Natural killer cell (primary cell): ENCODE data around the gene TBCA. TPM values are rescaled to one million over a fixed set of nuclear protein-coding genes. Genes with fewer than 3 reads are reported as not detected.
A peak's percentile ranks its signal among the peaks of the same experiment; 100 is the strongest.

Source experiments
- ATAC-seq, 3 donors: fragments of 150-1000 bp in 2 of 3; fragments of 200-7000 bp in 1 of 3; cut with Tn5 transposase; 1 replicate in 1 of 3; 2 replicates in 2 of 3; pipeline ENCODE4 v1.10.0; 2021; ENCODE audit warnings: mild to moderate bottlenecking in 2 of 3, moderate library complexity in 2 of 3
- DNase-seq, 2 donors: peaks; one replicate each; pipeline versions ENCODE4 v3.0.0 to v3.0.0-alpha.2; 2013 to 2021; ENCODE audit warnings: mixed read lengths in 1 of 2
- H3K27ac ChIP-seq: one replicate; pipeline ENCODE4 v1.5.1; 2013; ENCODE audit warnings: mild to moderate bottlenecking, low read length
- H3K27me3 ChIP-seq: one replicate; pipeline ENCODE4 v1.6.1; 2013; ENCODE audit warnings: low read length; ENCODE audit not compliant: control insufficient read depth, insufficient read depth
- H3K36me3 ChIP-seq: one replicate; pipeline ENCODE4 v1.6.1; 2013; ENCODE audit warnings: low read length; ENCODE audit not compliant: control insufficient read depth, insufficient read depth
- H3K4me1 ChIP-seq: one replicate; pipeline ENCODE4 v1.6.1; 2013; ENCODE audit warnings: low read length; ENCODE audit not compliant: control insufficient read depth, insufficient read depth
- H3K4me3 ChIP-seq: one replicate; pipeline ENCODE4 v1.5.1; 2013; ENCODE audit warnings: low read length
- H3K9me3 ChIP-seq: one replicate; pipeline ENCODE4 v1.6.1; 2013; ENCODE audit warnings: low read length; ENCODE audit not compliant: control insufficient read depth, insufficient read depth
- H3K27ac Mint-ChIP-seq, 2 donors: one replicate each; pipeline ENCODE4 v1.8.0; 2022; ENCODE audit warnings: mild to moderate bottlenecking in 2 of 2, mixed read lengths in 2 of 2, moderate library complexity in 1 of 2
- H3K27me3 Mint-ChIP-seq, 2 donors: one replicate each; pipeline ENCODE4 v1.8.0; 2022; ENCODE audit warnings: low read depth in 2 of 2, mixed read lengths in 2 of 2
- H3K36me3 Mint-ChIP-seq: one replicate; pipeline ENCODE4 v1.8.0; 2022; ENCODE audit warnings: mixed read lengths
- H3K4me1 Mint-ChIP-seq, 2 donors: one replicate each; pipeline ENCODE4 v1.8.0; 2022; ENCODE audit warnings: mixed read lengths in 2 of 2
- H3K4me3 Mint-ChIP-seq: one replicate; pipeline ENCODE4 v1.8.0; 2022; ENCODE audit warnings: mild to moderate bottlenecking, moderate library complexity, mixed read lengths
- H3K9me3 Mint-ChIP-seq, 2 donors: one replicate each; pipeline ENCODE4 v1.8.0; 2022; ENCODE audit warnings: mixed read lengths in 2 of 2
- CTCF ChIP-seq: fragments of 200-600 bp; IDR thresholded peaks from one replicate; pipeline ENCODE4 v1.8.0; 2022; ENCODE audit warnings: antibody characterized with exemption
- WGBS: methylation state at CpG from one replicate; pipeline ENCODE4 v1.1.7; 2013; ENCODE audit warnings: missing lambda C conversion rate; ENCODE audit not compliant: insufficient coverage; 5-methylcytosine and 5-hydroxymethylcytosine counted together
- intact Hi-C: fragments of 100-400 bp; cut with micrococcal nuclease; formaldehyde crosslinking; loops from one replicate; pipeline ENCODE4 v1.14.2; 2022
- total RNA-seq, 4 donors: library from RNA; stranded (reverse); fragments of 120-200 nt in 1 of 4; gene quantifications; one replicate each; pipeline versions ENCODE4 v1.2.3 to v1.2.4, GENCODE V29; 2013 to 2022

The TBCA gene
- total RNA-seq, 3 donors from 2014 or later (not counting 1 experiment from before 2014, with no cell fraction given): 65.0 to 72.3 (median 70.7) TPM

DNA sequence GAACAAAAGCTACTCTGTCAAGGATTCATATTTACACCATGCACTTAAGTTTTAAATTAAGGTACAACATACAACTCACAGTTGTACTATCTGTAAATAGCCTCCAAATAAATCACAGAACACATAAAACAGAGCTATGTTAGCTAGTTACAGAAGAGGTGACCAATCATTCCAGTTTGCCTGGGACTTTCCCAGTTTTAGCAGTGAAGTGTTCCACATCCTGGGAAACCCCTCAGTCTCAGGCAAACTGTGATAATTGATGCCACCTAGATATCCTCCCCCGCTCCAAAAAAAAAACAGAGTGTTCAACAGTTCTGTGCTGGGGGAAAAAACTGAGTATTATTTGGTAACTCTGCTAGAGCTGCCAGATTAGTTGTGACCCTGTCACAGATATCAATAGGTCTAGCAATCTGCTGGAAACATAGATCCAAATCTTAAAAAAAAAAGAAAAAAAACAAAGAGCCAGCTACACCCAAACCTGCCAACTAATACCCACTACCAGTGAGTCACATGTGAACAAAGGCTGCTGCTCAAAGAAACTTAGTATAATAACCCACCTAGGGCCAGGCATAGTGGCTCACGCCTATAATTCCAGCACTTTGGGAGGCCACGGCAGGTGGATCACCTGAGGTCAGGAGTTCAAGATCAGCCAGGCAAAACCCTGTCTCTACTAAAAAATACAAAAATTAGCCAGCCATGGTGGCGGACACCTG is 5.7 kb downstream of the TBCA start:
- intact Hi-C loops: loop anchor here (10.0 kb wide), 1 partner anchor 276 kb away; the partner anchor contains the start of gene WDR41
- Mint-ChIP-seq H3K4me1 (peaks cover 51 to 65% of the 10 kb centered on the region in 2 donors), H3K9me3 (no peaks in the 10 kb centered on the region), H3K27ac (no peak overlapping the region), H3K36me3 (no peaks in the 10 kb centered on the region), H3K4me3 (no peak overlapping the region), H3K27me3 (no peaks in the 10 kb centered on the region)
- DNase-seq (peak in 1 of 2 donors; percentile 40), ATAC-seq (peak in 1 of 3 donors; percentile 26)
- Histone ChIP-seq H3K9me3 (no peaks in the 10 kb centered on the region), H3K27ac (no peak overlapping the region), H3K27me3 (no peaks in the 10 kb centered on the region), H3K4me3 (no peak overlapping the region), H3K36me3 (peaks cover 11% of the 10 kb centered on the region), H3K4me1 (peaks cover 10% of the 10 kb centered on the region)
- TF ChIP-seq CTCF: no peak
- WGBS: 96% methylated on average over 4 of the region's 4 CpGs

- peaks cover 44 to 52% of the 10 kb centered on the region in 2 donors for H3K4me1 Mint-ChIP-seq
- H3K4me1 ChIP-seq: no peaks in the 10 kb centered on the region
Observed at GRCh38 chr5:77768978-77769377, 7.2 kb downstream of the TBCA start.

DNA sequence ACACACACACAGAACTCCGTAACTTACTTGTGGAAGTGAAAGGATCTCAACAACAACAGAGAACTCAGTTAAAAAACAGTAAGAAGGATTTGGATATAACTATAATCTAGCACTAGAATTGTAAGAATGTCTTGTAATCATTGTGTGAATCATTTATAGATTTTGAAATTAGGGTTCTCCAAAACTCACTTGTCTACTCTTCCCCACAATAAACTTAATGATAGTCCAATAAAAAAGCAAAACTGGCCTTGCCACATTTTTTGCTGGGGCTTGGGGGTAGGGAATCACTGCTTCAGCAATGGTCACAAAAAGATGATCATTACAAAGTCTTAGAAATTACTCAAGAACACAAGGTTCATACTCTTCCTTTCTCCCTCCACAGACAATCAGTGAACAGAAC is 8.8 kb downstream of the TBCA start:
- WGBS: 100% methylated on average over 1 of the region's 1 CpG
- H3K27ac ChIP-seq: no peak overlapping the region
- Mint-ChIP-seq H3K36me3 (no peaks in the 10 kb centered on the region), H3K9me3 (no peaks in the 10 kb centered on the region), H3K4me3 (no peak overlapping the region), H3K27me3 (no peaks in the 10 kb centered on the region), H3K4me1 (peaks cover 39 to 40% of the 10 kb centered on the region in 2 donors), H3K27ac (peak overlapping the region in 1 of 2 donors; percentile 13)
- no peak for ATAC-seq
- no peaks in the 10 kb centered on the region for H3K27me3 ChIP-seq
- TF ChIP-seq CTCF: no peak
- peaks cover 7% of the 10 kb centered on the region for H3K36me3 ChIP-seq
- no peaks in the 10 kb centered on the region for H3K9me3 ChIP-seq
- H3K4me3 ChIP-seq: no peak overlapping the region
- no peaks in the 10 kb centered on the region for H3K4me1 ChIP-seq
- intact Hi-C loops: no loop called here
- no peak for DNase-seq

More at GRCh38 chr5:77768978-77769377, 7.2 kb downstream of the TBCA start:
- Mint-ChIP-seq H3K27ac (no peak overlapping the region), H3K4me3 (no peak overlapping the region), H3K36me3 (no peaks in the 10 kb centered on the region), H3K9me3 (no peaks in the 10 kb centered on the region), H3K27me3 (no peaks in the 10 kb centered on the region)
- no peak overlapping the region for H3K4me3 ChIP-seq
- DNase-seq (no peak), ATAC-seq (no peak)
- H3K27ac ChIP-seq: no peak overlapping the region
- H3K27me3 ChIP-seq: no peaks in the 10 kb centered on the region
- no peaks in the 10 kb centered on the region for H3K9me3 ChIP-seq
- peaks cover 11% of the 10 kb centered on the region for H3K36me3 ChIP-seq
- intact Hi-C loops: no loop called here
- no peak for TF ChIP-seq CTCF

DNA sequence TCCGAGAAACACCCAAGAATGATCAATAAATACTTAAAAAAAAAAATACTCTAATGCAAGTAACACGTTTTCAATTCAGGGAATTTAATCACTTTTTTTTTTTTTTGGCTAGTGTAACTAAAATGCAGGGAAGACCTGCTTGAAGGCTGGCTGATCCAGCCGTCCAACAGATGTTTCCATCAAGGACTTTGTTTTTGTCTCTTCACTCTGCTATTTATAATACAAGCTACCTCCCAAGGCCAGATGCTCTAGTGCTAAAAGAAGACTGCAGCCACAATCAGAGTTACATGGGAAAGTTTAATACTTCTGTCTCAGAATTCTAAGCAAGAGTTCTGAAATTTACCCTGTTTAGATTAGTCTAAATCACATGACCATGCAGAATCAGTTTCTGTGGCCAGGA is 14.5 kb downstream of the TBCA start:
- Mint-ChIP-seq H3K27me3 (no peaks in the 10 kb centered on the region), H3K27ac (no peak overlapping the region), H3K4me1 (peaks cover 41 to 49% of the 10 kb centered on the region in 2 donors), H3K36me3 (no peaks in the 10 kb centered on the region), H3K4me3 (no peak overlapping the region), H3K9me3 (no peaks in the 10 kb centered on the region)
- H3K27me3 ChIP-seq: no peaks in the 10 kb centered on the region
- no peak for TF ChIP-seq CTCF
- no peaks in the 10 kb centered on the region for H3K9me3 ChIP-seq
- ATAC-seq (no peak), DNase-seq (no peak)
- peaks cover 2% of the 10 kb centered on the region for H3K36me3 ChIP-seq
- intact Hi-C loops: no loop called here
- WGBS: 94% methylated on average over 2 of the region's 3 CpGs
- no peak overlapping the region for H3K4me3 ChIP-seq
- no peak overlapping the region for H3K27ac ChIP-seq
- H3K4me1 ChIP-seq: no peaks in the 10 kb centered on the region
